Measurements from ENCODE around the gene PIH1D1.

The PIH1D1 gene

GRCh38 chr19:49451430-49452181, at the start of gene PIH1D1:
TSS of gene PIH1D1 (minus strand) at chr19:49451814. CDS start at chr19:49451574, 240 bp downstream.
- DNase-seq (ENCODE audit: low read depth) = peak; percentile 98

- no peak for DNase-seq (ENCODE audit: low read depth)
Measured at GRCh38 chr19:49499030-49499670, 47.5 kb upstream of the PIH1D1 start.

- no peak for DNase-seq (ENCODE audit: low read depth)
Measured at GRCh38 chr19:49498475-49498874, 46.9 kb upstream of the PIH1D1 start.

- DNase-seq (ENCODE audit: low read depth) = no peak
Measured at GRCh38 chr19:49497789-49498103, 46.1 kb upstream of the PIH1D1 start.

- no peak for DNase-seq (ENCODE audit: low read depth)
Measured at GRCh38 chr19:49497047-49497788, 45.6 kb upstream of the PIH1D1 start.

GRCh38 chr19:49496574-49497008, 45.0 kb upstream of the PIH1D1 start:
- DNase-seq (ENCODE audit: low read depth) = no peak

- DNase-seq (ENCODE audit: low read depth) = no peak
Measured at GRCh38 chr19:49492573-49493405, 41.2 kb upstream of the PIH1D1 start.

- DNase-seq (ENCODE audit: low read depth) = no peak
Measured at GRCh38 chr19:49491804-49492572, 40.4 kb upstream of the PIH1D1 start.

- DNase-seq (ENCODE audit: low read depth) = no peak
Measured at GRCh38 chr19:49491030-49491803, 39.6 kb upstream of the PIH1D1 start.

- no peak for DNase-seq (ENCODE audit: low read depth)
Measured at GRCh38 chr19:49490287-49491029, 38.8 kb upstream of the PIH1D1 start.

- no peak for DNase-seq (ENCODE audit: low read depth)
Measured at GRCh38 chr19:49489601-49490167, 38.1 kb upstream of the PIH1D1 start.

- no peak for DNase-seq (ENCODE audit: low read depth)
Measured at GRCh38 chr19:49488863-49489537, 37.4 kb upstream of the PIH1D1 start.

- no peak for DNase-seq (ENCODE audit: low read depth)
Measured at GRCh38 chr19:49488046-49488862, 36.6 kb upstream of the PIH1D1 start.

- peak; percentile 93 for DNase-seq (ENCODE audit: low read depth)
Measured at GRCh38 chr19:49487277-49488045, 35.8 kb upstream of the PIH1D1 start, which contains the start of gene RPL13A. TSS of gene RPL13A (plus strand) at chr19:49487608. CDS start at chr19:49487630, 22 bp downstream.

- DNase-seq (ENCODE audit: low read depth) = no peak
Measured at GRCh38 chr19:49486710-49487276, 35.2 kb upstream of the PIH1D1 start.

- no peak for DNase-seq (ENCODE audit: low read depth)
Measured at GRCh38 chr19:49486232-49486631, 34.6 kb upstream of the PIH1D1 start.

Data from non-pigmented ciliary epithelial cell (primary cell).